ENCODE data around the gene ZDHHC14. TPM values are rescaled to one million over a fixed set of nuclear protein-coding genes. Genes with fewer than 3 reads are reported as not detected.
A peak's percentile ranks its signal among the peaks of the same experiment; 100 is the strongest.
"Not testable (repeated sequence)": the region's sequence is repeated elsewhere in the genome, so short reads cannot be mapped to it uniquely, and the experiment has no call there.

ZDHHC14 gene
- total and polyA plus RNA-seq, 4 donors, result 12.3 to 46.8 (median 28.1) TPM

DNA sequence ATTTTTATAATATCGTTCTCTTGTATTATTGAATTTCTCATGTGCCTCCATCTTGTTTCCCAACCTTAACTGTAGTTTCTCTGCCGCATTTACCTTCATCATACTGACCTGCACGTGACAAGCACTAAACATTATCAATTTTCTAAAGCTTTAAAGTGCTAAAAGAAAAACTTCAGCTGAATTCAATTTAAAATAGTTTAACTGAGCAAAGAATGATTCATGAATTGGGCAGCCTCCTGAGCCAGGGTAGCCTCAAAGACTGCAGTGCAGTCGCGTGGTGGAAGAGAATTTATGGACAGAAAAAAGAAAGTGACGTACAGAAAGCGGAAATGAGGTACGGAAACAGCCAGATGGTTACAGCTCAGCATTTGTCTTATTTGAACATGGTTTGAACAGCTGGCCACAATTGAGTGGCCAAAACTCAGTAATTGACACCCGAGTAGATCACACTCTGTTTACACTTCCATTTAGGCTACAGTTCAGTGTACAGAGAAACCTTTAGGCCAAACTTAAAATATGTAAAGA lies 4.2 kb upstream of the ZDHHC14 start:
- Histone ChIP-seq H3K36me3 (ENCODE audit: control insufficient read depth, insufficient read depth, low read length) (no peaks in the 10 kb centered on the region), H3K27me3 (ENCODE audit: control insufficient read depth, insufficient read depth, low read length) (no peaks in the 10 kb centered on the region), H3K27ac (ENCODE audit: low read depth, low read length) (no peak overlapping the region), H3K4me1 (ENCODE audit: control insufficient read depth, insufficient read depth, low read length) (no peaks in the 10 kb centered on the region), H3K9me3 (ENCODE audit: control insufficient read depth, insufficient read depth, low read length) (no peaks in the 10 kb centered on the region), H3K4me3 (ENCODE audit: low read depth, low read length) (no peak overlapping the region)
- no peak for DNase-seq (ENCODE audit: low read depth in 4 of 6, low spot score in 6 of 6)
- WGBS (ENCODE audit: insufficient coverage), result 75% methylated on average over 5 of the region's 9 CpGs

DNA sequence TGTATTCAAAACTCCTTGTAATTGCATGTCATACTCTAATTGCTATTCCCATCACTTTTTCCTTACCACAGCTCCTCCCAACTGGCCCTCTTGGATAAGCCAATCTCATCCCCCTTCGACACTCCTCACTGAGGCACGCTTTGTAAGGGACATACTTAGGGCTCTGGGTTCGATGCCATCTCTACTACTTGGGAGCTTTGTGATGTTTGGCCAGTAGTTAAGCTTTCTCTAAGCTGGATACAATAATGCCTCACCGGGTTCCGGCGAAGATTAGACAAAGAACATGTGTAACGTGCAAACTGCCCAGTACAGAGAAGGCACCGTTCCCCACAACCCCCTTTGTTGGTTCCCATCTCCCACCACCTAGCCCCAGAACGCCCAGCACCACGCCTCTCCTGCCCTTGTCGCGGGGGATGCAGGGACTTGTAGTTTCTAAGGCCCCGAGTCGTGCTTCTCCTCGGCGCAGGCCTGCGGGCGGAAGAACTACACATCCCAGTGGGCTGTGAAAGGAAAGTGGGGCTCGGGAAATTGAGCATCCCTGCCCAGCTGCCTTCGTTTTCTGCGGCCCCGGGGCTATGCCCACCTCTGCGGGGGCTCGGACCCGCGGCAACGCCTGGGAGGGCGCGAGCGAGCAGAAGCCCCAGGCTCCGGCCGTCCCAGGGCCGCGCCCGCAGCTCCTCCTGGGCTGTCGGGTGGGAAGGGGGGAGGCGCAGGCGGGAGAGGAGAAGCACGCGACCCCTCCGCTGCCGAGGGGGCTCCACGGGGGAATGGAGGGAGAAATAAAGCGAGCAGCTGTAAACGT lies 1.1 kb upstream of the ZDHHC14 start:
- H3K27me3 ChIP-seq (ENCODE audit: control insufficient read depth, insufficient read depth, low read length), result no peaks in the 10 kb centered on the region
- 0% methylated on average over 40 of the region's 45 CpGs for WGBS (ENCODE audit: insufficient coverage)
- peak overlapping the region; percentile 90 for H3K27ac ChIP-seq (ENCODE audit: low read depth, low read length)
- DNase-seq (ENCODE audit: low read depth in 4 of 6, low spot score in 6 of 6), result peak; percentile 84 to 99 (median 92)
- peaks cover 6% of the 10 kb centered on the region for H3K4me1 ChIP-seq (ENCODE audit: control insufficient read depth, insufficient read depth, low read length)
- H3K36me3 ChIP-seq (ENCODE audit: control insufficient read depth, insufficient read depth, low read length), result no peaks in the 10 kb centered on the region
- no peaks in the 10 kb centered on the region for H3K9me3 ChIP-seq (ENCODE audit: control insufficient read depth, insufficient read depth, low read length)
- peak overlapping the region; percentile 82 for H3K4me3 ChIP-seq (ENCODE audit: low read depth, low read length)

DNA sequence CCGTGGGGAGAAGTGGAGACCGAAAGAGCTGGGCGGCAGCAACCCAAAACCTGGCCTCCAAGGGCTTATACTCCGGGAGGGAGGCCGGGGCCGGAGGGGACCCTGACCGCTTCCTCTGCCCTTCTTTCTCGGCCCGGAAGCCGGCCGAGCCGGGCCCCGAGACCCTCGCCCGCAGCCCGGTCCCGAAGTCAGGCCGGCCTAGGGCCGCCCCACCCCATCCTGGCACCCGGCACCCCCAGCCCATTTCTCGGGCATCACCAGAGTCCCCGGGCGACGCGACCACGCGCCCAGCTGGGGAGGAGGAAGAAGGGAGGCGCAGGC lies 572 bp upstream of the ZDHHC14 start:
- WGBS (ENCODE audit: insufficient coverage), result 0% methylated on average over 23 of the region's 28 CpGs
- no peak for DNase-seq (ENCODE audit: low read depth in 4 of 6, low spot score in 6 of 6)
- peaks cover 6% of the 10 kb centered on the region for H3K4me1 ChIP-seq (ENCODE audit: control insufficient read depth, insufficient read depth, low read length)

DNA sequence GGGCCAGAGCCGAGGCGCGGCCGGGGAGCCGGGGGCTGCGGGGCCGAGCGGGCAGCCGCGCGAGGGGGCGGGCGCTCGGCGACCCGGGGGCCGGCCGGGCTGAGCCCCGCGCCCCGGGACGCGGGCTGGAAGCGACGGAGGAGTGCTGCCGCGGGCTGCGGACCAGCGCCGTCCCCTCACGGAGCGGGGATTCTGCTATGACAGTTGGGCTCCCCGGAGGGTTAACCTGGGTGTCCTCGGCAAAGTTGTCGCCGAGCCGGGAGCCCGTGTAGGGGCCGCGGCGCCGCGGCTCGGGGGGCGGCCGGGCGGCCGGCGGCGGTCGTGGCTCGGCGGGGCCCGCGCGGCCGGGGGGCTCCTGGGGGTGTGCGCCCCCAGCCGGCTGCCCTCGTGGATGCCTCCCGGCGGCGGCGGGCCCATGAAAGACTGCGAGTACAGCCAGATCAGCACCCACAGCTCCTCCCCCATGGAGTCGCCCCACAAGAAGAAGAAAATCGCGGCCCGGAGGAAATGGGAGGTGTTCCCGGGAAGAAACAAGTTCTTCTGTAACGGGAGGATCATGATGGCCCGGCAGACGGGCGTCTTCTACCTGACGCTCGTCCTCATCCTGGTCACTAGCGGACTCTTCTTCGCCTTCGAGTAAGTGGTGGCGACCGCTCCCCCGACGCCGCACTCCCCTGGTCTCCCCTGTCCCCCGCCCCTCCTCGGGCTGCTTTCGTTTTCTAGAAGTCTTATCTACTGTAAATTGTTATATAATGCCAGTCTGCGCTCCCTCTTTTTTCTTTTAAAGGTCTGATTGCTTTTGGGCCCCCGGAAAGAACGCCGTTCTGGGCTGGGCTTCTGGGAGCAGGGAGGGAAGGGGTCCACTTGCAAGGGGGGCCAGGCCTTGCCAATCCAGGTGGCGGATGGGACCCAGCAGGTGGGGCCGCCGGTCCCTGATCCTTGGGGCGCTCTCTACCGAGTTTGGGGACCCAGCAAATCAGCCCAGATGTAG lies 936 bp downstream of the ZDHHC14 start:
- Histone ChIP-seq H3K36me3 (ENCODE audit: control insufficient read depth, insufficient read depth, low read length) (no peaks in the 10 kb centered on the region), H3K27me3 (ENCODE audit: control insufficient read depth, insufficient read depth, low read length) (no peaks in the 10 kb centered on the region), H3K9me3 (ENCODE audit: control insufficient read depth, insufficient read depth, low read length) (no peaks in the 10 kb centered on the region), H3K4me1 (ENCODE audit: control insufficient read depth, insufficient read depth, low read length) (peaks cover 6% of the 10 kb centered on the region), H3K4me3 (ENCODE audit: low read depth, low read length) (peak overlapping the region; percentile 73), H3K27ac (ENCODE audit: low read depth, low read length) (peak overlapping the region; percentile 15)
- under 1% methylated on average over 79 of the region's 96 CpGs for WGBS (ENCODE audit: insufficient coverage)
- peak in 2 of 6 donors; percentile 67 to 76 for DNase-seq (ENCODE audit: low read depth in 4 of 6, low spot score in 6 of 6)

More for the DNA sequence above, 572 bp upstream of the ZDHHC14 start:
- peak overlapping the region; percentile 90 for H3K27ac ChIP-seq (ENCODE audit: low read depth, low read length)
- H3K36me3 ChIP-seq (ENCODE audit: control insufficient read depth, insufficient read depth, low read length), result no peaks in the 10 kb centered on the region
- H3K27me3 ChIP-seq (ENCODE audit: control insufficient read depth, insufficient read depth, low read length), result no peaks in the 10 kb centered on the region
- peak overlapping the region; percentile 82 for H3K4me3 ChIP-seq (ENCODE audit: low read depth, low read length)
- H3K9me3 ChIP-seq (ENCODE audit: control insufficient read depth, insufficient read depth, low read length), result no peaks in the 10 kb centered on the region

DNA sequence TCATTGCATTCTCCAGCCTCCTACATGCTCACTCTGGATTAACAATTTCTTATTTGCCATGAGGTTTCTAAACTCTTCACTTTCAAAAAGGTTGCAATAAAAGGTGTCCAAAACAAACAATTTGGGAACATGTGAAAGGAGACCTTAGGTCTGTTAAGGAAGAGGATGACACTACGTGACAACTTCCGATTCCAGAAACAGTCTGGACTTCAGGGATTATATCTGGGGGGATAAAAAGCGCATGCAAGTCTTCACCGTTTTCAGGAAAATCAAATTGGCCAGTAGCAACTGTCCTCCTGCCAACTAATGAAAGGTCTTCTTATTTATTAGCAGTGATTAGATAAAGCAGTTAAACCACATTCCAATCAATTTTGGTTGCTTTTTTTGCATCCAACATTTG lies 1.8 kb downstream of the ZDHHC14 start:
- Histone ChIP-seq H3K4me1 (ENCODE audit: control insufficient read depth, insufficient read depth, low read length) (peaks cover 6% of the 10 kb centered on the region), H3K9me3 (ENCODE audit: control insufficient read depth, insufficient read depth, low read length) (no peaks in the 10 kb centered on the region), H3K27me3 (ENCODE audit: control insufficient read depth, insufficient read depth, low read length) (no peaks in the 10 kb centered on the region), H3K27ac (ENCODE audit: low read depth, low read length) (no peak overlapping the region), H3K4me3 (ENCODE audit: low read depth, low read length) (peak overlapping the region; percentile 73), H3K36me3 (ENCODE audit: control insufficient read depth, insufficient read depth, low read length) (no peaks in the 10 kb centered on the region)
- 55% methylated on average over 2 of the region's 4 CpGs for WGBS (ENCODE audit: insufficient coverage)
- no peak for DNase-seq (ENCODE audit: low read depth in 4 of 6, low spot score in 6 of 6)

DNA sequence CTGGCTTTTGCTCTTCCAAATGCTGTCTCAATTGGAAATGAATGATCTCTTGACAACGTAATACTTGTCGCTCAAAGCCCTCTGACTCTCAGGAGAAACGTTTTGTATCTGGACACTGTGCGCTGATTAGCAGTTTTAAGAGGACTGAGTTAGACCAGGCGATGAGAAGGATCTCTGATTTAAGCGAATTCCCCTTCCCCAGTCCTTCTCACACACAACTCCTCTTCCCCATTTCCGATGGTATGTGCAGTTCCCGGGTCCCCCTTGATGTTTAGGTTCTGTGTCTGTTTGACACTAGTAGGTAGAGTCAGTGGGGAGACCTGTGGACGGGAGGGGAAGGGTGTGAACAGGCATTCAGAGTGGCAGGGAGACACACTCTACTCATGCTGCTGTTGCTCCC lies 2.5 kb downstream of the ZDHHC14 start:
- Histone ChIP-seq H3K27me3 (ENCODE audit: control insufficient read depth, insufficient read depth, low read length) (no peaks in the 10 kb centered on the region), H3K4me1 (ENCODE audit: control insufficient read depth, insufficient read depth, low read length) (peaks cover 6% of the 10 kb centered on the region), H3K4me3 (ENCODE audit: low read depth, low read length) (no peak overlapping the region), H3K9me3 (ENCODE audit: control insufficient read depth, insufficient read depth, low read length) (no peaks in the 10 kb centered on the region), H3K36me3 (ENCODE audit: control insufficient read depth, insufficient read depth, low read length) (no peaks in the 10 kb centered on the region), H3K27ac (ENCODE audit: low read depth, low read length) (no peak overlapping the region)
- 85% methylated on average over 3 of the region's 9 CpGs for WGBS (ENCODE audit: insufficient coverage)
- DNase-seq (ENCODE audit: low read depth in 4 of 6, low spot score in 6 of 6), result no peak

DNA sequence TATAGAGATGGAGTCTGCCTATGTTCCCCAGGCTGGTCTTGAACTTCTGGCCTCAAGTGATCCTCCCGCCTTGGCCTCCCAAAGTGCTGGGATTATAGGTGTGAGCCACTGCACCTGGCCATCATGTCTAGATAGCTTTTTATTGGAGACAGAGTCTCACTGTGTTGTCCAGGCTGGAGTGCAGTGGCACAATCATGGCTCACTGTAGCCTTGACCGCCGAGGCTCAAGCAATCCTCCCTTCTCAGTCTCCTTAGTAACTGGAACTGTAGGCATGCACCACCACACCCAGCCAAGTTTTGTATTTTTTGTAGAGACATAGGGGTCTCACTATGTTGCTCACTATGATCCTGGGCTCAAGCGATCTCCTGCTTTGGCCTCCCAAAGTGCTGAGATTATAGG lies 4.0 kb downstream of the ZDHHC14 start:
- H3K9me3 ChIP-seq (ENCODE audit: control insufficient read depth, insufficient read depth, low read length); H3K27ac ChIP-seq (ENCODE audit: low read depth, low read length); H3K4me3 ChIP-seq (ENCODE audit: low read depth, low read length); DNase-seq (ENCODE audit: low read depth in 4 of 6, low spot score in 6 of 6); H3K4me1 ChIP-seq (ENCODE audit: control insufficient read depth, insufficient read depth, low read length); H3K27me3 ChIP-seq (ENCODE audit: control insufficient read depth, insufficient read depth, low read length); H3K36me3 ChIP-seq (ENCODE audit: control insufficient read depth, insufficient read depth, low read length): not testable (repeated sequence)
- 100% methylated on average over 1 of the region's 4 CpGs for WGBS (ENCODE audit: insufficient coverage)

DNA sequence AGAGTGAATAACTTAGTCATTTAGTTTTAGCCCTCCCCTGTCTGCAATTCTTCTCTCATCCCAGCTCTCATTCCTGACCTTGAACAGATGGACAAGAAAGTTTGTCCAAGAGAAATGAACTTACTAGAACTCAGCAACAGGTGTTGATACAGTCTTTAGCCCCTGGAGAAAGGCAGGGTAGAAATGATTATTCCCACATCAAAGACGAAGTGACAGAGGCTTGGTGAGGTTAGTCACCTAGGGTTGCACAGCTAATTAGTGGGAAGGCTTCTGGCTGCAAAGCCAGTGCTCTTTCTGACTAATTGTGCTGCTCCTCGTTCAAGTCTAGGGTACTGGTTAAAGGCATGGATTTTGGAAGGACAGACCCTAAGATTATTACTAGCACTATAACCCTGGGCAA lies 4.5 kb downstream of the ZDHHC14 start:
- Histone ChIP-seq H3K27ac (ENCODE audit: low read depth, low read length) (no peak overlapping the region), H3K9me3 (ENCODE audit: control insufficient read depth, insufficient read depth, low read length) (peaks cover 5% of the 10 kb centered on the region), H3K27me3 (ENCODE audit: control insufficient read depth, insufficient read depth, low read length) (no peaks in the 10 kb centered on the region), H3K36me3 (ENCODE audit: control insufficient read depth, insufficient read depth, low read length) (no peaks in the 10 kb centered on the region), H3K4me1 (ENCODE audit: control insufficient read depth, insufficient read depth, low read length) (peaks cover 6% of the 10 kb centered on the region), H3K4me3 (ENCODE audit: low read depth, low read length) (no peak overlapping the region)
- WGBS (ENCODE audit: insufficient coverage), result 80% methylated on average over 1 of the region's 2 CpGs
- DNase-seq (ENCODE audit: low read depth in 4 of 6, low spot score in 6 of 6), result no peak

DNA sequence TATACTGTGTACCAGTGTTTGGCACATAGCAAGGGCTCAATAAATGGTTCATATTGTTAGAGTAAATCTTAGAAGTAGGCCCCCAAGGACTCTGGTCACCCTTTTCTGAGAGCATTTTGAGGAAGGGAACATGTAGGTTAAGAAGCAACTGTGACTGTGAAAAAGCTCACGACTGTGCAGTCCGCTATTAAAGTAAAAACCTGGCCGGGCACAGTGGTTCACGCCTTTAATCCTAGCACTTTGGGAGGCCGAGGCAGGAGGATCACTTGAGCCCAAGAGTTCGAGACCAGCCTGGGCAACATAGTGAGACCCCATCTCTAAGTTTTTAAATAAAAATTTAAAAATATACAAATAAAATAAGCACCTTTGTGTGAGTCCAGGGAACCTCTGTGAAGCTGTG lies 5.0 kb downstream of the ZDHHC14 start:
- 100% methylated on average over 4 of the region's 6 CpGs for WGBS (ENCODE audit: insufficient coverage)

More for the DNA sequence above, 5.0 kb downstream of the ZDHHC14 start:
- H3K36me3 ChIP-seq (ENCODE audit: control insufficient read depth, insufficient read depth, low read length), result no peaks in the 10 kb centered on the region
- H3K27me3 ChIP-seq (ENCODE audit: control insufficient read depth, insufficient read depth, low read length), result no peaks in the 10 kb centered on the region
- H3K4me1 ChIP-seq (ENCODE audit: control insufficient read depth, insufficient read depth, low read length), result peaks cover 6% of the 10 kb centered on the region
- H3K9me3 ChIP-seq (ENCODE audit: control insufficient read depth, insufficient read depth, low read length), result peaks cover 10% of the 10 kb centered on the region
- no peak overlapping the region for H3K4me3 ChIP-seq (ENCODE audit: low read depth, low read length)
- no peak for DNase-seq (ENCODE audit: low read depth in 4 of 6, low spot score in 6 of 6)
- H3K27ac ChIP-seq (ENCODE audit: low read depth, low read length), result no peak overlapping the region

Measured in spinal cord (tissue), 10 donors.